Pons (tissue), 1 donor: ENCODE data around the gene RCAN3.
"Not testable (repeated sequence)": the region's sequence is repeated elsewhere in the genome, so short reads cannot be mapped to it uniquely, and the experiment has no call there.

ENCODE experiments used
- DNase-seq: peaks from one replicate; pipeline ENCODE4 v3.0.0-alpha.2; 2016; ENCODE audit warnings: low spot score

RCAN3 gene

DNA sequence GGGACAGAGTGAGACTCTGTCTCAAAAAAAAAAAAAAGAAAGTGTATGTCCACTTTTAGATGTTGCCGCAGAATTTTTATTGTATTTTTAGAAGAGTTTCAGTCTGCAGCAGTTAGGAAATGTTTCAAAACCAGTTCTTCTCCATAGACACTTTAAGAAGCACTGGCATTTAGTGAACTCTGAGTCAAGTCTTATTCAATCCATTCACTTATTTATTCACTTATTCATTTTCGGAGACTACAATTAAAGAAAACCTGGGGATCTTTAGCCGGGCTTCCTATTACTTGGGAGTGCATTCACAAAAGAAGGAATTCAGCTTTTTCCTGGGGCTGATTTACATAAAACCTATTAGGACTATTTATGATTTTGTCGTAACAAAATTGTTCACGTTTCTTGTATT, 12.3 kb downstream of the RCAN3 start:
- DNase-seq = no peak

DNA sequence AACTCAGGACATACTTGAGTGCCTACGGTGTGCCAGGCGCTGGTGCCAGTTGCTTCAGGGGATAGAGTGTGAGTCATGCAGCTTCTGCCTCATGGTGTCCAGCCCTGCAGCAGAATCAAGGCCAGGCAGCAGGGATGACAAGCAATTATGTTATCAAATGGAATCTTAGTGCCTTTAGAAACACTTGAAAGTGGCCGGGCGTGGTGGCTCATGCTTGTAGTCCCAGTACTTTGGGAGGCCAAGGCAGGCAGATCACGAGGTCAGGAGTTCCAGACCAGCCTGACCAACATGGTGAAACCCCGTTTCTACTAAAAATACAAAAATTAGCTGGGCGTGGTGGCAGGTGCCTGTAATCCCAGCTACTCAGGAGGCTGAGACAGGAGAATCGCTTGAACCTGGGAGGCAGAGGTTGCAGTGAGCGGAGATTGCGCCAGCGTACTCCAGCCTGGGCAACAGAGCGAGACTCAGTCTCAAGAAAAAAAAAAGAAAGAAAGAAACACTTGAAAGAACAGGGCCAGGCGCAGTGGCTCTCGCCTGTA, 13.1 kb downstream of the RCAN3 start:
- DNase-seq = not testable (repeated sequence)

DNA sequence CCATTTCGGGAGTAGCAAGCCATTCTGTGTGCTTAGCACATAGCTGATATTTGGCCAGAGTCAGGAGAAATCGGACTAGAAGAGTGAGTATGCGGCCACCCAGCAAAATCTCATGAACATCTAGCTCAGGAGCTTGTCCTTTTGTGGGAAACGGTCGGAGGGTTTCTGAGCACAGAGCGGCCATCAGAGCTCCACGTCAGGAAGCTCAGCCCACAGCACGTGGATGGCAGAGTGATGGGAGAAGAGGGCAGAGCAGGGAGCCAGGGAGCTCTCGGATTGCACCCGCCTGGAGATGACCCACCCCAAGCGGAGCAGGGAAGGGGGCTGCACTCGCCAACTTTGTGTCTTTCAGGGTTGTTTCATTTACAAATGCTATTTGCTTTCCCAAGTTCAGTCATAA, 13.9 kb downstream of the RCAN3 start:
- DNase-seq = no peak

DNA sequence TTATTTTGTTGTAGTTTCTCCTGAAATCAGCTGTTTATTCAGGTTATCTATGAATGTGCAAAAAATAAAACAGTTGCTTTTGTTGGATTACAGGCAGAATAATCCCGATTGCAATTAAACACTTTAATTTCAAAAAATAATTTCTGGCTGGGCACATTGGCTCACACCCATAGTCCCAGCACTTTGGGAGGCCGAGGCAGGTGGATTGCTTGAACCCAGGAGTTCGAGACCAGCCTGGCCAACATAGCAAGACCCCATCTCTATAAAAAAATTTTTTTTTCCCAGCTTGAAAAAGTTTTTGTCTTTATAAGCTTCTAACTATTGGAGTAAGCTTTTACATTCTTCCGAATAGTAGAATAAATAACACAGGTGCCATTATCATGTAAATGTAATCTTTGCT, 15.3 kb downstream of the RCAN3 start:
- DNase-seq = no peak

DNA sequence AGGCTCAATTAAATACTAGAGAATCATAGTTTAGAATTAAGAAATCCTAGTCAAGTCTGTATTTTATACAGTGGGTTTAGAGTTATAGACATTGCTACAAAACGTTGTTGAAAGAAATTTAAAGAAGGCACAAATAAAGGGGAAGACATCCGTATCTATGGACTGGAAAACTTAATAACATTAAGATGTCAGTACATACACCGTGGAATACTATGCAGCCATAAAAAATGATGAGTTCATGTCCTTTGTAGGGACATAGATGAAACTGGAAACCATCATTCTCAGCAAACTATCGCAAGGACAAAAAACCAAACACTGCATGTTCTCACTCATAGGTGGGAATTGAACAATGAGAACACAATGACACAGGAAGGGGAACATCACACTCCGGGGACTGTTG, 17.6 kb downstream of the RCAN3 start:
- DNase-seq = not testable (repeated sequence)

DNA sequence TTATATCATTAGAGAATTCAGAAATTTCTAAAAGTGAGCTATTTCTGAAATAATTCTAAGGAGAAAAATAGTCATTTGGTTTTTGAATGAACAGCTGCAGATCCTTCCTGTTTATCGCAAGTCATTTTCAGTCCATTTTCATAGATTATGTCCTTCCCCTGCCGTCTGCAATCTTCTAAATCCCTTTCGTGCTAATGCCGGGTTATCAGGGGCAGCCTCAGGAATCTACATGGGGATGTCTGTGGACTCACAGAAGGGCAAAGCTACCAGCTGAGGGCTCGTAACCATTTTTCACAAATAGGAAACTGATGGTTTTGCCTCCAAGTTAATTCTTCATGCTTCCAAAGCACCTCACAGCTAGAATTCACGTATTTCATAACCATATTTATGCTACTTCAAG, 23.0 kb downstream of the RCAN3 start:
- no peak for DNase-seq

DNA sequence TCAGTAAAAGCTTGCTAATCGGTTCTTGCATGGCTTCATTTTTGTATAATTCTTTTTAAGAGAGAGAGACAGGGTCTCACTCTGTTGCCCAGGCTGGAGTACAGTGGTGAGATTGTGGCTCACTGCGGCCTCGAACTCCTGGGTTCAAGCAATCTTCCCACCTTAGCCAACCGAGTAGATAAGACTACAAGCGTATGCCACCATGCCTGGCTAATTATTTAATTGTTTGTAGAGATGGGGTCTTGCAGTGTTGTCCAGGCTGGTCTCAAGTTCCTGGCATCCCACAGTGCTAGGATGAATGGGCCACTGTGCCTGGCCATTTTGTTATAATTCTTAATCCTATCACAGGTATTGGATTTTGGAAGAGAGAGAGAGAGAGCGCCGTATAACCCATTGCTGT, 23.4 kb downstream of the RCAN3 start:
- DNase-seq = no peak

DNA sequence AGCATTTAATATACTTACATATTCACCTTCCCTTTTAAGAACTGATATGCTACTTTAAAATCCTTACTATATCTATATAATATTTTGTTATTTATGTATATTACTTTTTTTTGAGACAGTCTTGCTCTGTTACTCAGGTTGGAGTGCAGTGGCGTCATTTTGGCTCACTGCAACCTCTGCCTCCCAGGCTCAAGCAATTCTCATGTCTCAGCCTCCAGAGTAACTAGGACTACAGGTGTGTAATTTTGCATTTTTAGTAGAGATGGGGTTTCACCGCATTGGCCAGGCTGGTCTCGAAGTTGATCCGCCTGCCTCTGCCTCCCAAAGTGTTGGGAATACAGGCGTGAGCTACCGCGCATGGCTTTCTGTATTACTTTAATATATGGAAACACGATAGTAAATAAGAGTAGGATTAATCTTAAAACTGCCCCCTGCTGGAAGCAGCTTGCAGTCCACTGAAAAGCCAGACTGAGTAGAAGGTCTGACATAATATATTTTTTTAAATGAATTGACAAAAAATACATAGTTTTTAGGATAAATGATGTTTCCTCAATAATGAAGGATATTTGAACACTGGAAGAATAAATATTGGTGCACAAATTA, 24.4 kb downstream of the RCAN3 start:
- no peak for DNase-seq

DNA sequence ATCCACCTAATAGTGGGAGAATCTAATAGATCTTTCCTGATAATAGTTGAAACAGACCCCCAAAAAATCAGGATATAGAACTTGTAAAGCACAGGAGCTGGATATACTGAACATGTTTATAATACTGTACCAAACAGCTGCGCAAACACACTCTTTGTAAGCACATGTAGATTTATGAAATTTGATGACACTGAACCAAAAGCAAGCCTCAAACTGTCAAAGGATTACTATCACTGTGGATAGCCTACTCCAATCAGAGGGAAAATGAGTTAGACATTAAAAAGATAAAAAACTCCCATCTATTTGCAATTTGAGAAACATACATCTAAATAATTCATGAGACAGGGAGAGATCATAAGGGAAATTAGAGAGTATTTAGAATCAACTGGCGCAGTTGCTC, 26.1 kb downstream of the RCAN3 start:
- no peak for DNase-seq

DNA sequence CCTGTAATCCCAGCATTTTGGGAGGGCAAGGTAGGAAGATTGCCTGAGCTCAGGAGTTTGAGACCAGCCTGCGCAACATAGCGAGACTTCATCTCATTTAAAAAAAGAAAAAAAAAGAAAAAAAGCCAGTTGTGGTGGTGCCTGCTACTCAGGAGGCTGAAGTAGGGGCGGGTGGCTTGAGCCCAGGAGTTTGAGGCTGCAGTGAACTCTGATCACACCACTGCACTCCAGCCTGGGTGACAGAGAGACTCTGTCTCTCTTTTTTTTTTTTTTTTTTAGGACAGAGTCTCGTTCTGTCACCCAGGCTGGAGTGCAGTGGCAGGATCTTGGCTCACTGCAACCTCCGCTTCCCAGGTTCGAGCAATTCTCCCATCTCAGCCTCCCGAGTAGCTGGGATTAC, 26.7 kb downstream of the RCAN3 start:
- not testable (repeated sequence) for DNase-seq

DNA sequence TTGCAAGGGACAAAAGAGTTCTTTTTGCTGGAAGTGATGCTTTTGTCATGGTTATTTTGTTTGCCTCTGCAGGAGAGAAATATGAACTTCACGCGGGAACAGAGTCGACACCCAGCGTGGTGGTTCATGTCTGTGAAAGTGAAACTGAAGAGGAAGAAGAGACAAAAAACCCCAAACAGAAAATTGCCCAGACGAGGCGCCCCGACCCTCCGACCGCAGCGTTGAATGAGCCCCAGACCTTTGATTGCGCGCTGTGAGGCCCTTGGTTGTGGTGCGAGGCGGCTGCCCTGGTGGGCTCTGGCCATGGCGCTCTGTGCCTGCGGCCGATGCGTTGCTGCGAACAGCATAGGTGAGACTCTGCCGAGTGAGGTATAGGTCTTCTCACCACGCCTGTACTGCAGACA, 32.4 kb downstream of the RCAN3 start:
- no peak for DNase-seq

DNA sequence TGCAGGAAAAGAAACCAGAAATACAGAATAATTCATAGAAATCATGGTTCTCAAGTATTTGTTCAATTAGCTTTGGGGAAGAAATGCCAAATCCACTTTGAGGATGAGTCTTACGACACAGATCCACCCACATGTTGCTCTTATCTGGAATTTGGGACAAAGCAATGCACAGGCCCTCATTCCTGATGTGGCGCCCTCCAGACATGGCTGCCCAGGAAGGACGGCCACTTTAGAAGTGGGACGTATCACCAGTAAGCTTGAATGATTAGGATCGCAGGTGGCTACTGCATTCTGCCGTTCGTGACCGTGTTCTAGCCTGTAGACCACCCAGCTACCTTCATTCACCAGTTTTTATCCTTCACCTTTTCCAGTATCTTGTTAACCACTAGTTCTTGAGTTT, 33.1 kb downstream of the RCAN3 start:
- DNase-seq = no peak

DNA sequence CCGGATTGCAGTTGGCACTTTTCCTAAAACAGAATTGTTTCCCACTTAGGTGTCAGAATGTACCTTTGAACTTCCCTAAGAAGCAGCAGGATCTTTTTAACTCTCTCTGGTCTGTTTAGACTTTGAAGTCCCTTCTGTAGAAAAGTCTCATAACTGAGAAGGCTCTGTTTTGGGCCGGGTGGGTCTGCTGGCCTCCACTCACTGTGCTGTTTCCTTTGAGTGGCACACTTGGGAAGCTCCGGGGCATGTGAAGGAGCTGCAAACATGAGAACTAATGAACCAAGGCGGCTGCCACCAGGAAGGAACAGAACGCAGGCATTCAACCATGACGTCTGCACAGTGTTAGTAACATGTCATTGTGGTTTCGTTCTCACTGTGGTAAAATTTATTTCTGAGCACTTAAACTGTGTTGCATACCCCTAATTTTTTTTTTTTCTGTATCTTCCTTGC, 33.8 kb downstream of the RCAN3 start:
- DNase-seq = no peak

DNA sequence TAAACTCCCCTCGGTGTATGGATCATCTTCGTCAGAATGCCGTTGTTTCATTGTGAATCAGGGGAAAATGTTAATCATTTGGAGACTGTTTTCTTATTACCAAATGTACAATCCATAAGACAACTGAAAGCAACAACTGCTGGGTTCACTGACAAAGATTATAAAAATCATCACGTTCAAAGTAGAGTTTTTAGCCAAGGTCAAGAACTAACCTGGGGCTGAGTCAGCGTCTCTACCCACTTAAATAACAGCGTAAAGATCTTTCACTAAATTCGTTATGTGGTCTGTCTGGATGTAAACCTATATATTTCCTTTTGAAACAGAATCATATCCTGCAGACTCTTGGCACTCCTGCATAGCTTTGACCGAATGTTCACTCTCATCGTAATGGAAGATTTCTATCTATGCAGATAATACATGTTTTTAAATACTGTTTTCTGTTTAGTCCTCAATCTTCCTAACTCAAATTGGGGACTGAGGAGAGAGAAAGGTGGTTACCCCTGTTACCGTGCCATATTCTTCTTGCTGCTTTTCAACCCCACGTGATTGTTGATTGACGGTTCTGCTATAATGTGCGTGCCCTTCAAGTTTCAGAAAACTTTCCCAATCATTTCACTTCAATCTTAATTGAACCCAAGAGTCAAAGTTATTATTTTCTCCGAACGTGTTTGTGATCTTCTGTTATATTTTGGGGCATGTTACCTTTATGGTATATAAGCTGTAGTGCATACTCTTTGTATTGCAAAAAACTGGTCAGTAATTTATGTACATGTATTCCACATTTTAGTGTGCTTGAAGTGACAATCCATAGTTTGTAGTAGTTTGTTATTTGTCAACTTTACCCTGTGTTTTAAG, 37.6 kb downstream of the RCAN3 start:
- DNase-seq = no peak

DNA sequence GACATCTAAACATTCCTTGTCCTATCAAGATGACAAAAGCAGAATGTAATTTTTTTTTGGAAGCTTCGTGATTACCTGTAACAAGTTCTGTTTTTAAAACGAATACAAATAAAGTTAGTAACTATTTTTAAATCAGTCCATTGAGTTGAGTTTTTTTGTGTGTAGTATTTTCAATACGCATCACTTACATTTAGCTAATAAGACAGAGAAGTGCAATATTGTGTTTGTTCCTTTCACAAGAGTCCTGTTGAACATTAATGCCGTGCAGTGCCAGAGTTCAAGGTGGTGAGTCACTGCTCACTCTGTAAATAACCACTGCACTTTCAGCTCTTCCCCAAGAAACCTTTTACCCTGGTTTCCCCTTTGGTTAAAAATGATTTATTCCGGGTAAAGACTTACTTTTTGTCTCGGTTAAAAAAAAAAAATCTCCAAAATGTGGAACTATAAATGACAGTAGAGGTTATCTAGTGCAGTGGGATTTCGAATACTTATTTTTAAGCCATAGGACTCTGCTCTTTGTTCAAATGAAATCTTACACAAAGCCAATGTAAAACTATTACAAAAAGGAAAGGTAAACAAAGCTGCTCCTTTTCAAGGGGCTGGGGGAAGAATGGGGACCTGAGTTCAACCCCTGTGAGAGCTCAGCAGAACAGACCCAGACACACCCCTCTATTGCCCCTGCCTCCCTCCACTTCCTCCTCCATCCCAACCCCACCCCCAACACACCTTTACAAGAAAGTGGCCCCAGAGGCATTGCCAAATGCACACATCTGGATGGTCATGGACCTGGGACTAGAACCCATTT, 38.5 kb downstream of the RCAN3 start:
- no peak for DNase-seq

DNA sequence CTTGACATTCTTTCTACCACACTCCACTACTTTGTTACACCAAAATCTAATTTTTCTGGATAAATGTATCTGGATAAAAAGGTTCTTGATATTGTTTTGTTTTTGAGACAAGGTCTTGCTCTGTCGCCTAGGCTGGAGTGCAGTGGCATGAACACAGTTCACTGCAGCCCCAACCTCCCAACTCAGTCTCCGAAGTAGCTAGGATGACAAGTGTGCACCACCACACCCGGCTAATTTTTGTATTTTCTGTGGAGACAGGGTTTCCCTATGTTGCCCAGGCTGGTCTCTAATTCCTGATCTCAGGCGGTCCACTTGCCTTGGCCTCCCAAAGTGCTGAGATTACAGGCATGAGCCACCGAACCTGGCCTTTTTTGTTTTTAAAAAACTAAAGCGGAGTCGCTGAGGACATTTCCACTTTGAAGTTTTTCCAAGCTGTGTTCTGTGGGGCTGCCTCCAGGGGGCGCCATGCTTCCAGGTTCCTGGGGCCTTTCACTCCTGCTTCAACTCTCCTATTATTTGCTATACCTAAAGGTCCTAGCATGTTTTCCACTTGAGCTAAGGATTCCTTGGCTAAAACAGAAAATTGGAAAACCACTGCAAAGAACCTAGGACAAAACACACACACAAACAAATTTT, 39.2 kb downstream of the RCAN3 start:
- no peak for DNase-seq

DNA sequence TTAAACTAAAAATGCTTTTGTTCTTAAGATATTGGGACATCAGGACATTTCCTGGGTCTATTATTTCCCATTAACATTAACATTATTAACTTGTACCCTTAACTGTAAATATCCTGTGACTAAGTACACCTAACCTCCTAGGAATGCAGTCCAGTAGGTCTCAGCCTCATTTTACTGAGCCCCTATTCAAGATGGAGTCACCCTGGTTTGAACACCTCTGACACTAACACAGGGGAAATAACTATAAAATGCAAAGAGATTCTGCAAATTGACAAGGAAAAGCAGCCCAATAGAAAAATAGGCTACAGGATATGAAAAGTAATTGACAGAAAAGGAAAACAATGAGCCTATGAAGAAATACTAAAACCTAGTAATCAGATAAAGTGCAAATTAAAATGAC, 41.6 kb downstream of the RCAN3 start:
- no peak for DNase-seq

DNA sequence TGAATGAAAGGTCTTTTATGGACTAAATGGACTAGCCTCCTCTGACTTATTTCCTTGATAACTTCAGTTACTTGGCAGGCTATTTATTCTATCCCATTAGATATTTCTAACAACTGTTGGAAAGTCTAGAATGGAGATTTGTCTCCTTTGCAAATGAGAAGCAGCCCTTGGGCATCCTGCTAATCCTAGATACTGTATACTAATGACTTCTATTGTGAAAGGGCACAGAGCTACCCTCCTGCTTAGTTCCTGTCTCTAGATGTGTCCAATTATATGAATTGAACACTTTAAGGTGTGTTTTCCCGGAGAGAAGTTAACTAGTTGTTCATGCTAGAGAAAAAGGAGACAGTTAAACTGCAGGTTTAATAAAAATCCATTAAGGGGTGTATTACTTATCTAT, 43.0 kb downstream of the RCAN3 start:
- no peak for DNase-seq

DNA sequence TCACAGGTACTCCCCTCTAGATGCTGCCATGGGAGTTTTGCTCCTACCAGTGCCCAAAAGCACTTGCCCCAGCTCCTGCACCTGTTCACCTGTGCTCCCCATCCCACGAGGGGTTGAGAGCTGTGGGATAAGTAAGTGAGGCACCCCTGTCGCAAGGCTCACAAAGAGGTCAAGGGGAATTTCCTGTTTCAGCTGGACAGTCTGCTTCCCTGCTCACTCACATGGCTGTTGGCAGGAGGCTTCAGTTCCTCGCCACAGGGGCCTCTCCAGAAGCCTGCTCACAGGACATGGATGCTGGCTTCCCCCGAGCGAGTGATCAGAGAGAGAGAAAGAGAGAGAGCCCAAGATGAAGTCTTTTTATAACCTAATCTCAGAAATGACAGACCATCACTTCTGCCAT, 44.6 kb downstream of the RCAN3 start:
- DNase-seq = no peak

DNA sequence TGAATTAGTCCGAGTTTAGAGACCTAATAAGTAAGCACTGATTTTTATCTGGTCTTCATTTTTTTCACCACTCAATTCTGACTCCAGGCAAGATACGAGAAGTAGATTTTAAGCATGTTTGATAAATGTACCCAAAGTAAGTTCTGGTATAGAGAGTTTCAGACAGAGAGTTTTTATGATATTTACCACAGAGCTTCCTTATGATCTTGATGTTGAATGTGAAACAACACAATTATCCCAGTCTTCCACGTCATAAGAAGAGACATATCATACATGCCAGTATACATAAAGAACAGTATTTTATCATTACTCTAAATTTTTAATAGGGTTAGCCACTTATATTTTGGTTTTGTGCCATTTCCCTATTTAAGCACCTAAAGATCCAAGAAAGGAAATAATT, 45.4 kb downstream of the RCAN3 start:
- no peak for DNase-seq

DNA sequence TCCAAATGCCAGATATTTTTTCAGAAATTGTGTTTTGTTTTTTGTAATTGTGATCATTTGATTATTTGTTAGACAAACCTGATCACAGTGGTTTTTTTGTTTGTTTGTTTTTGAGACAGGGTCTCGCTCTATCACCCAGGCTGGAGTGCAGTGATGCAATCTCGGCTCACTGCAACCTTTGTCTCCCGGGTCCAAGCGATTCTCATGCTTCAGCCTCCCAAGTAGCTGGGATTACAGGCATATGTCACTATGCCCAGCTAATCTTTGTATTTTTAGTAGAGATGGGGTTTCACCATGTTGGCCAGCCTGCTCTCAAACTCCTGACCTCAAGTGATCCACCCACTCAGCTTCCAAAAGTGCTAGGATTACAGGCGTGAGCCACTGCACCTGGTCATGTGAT, 46.6 kb downstream of the RCAN3 start:
- not testable (repeated sequence) for DNase-seq

DNA sequence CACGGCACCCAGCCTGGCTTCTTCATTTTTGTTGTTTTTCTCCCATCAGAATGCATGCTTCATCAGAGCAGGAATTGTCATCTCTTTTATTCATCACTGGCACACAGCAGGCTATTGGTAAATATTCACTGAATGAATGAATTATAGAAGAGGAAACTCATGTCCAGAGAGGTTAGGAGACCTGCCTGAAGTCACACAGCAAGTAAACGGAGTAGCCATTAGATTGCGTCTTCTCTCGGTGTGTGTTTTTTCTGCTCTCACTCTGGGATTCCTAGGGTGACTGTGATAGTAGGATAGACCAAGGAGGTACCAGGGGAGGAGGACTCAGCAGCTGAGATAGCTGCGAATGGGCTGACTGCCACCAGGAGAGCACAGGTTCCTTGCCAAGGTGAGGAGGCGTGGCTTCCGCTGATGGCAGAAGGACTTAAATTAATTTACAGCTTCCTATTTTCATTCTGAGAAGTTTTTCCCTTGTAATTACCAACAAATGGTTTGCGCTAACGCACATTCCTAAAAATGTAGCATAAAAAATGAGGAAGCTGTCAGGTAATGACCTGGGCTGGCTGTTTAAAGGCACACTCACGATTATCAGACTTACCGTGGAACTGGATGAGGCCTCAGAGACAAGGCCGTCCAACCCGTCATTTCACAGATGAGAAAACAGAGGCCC, 48.8 kb downstream of the RCAN3 start:
- DNase-seq = no peak
